NCI-H524 (cell line): ENCODE data around the gene DOCK8.
A peak's percentile ranks its signal among the peaks of the same experiment; 100 is the strongest.
"Not testable (repeated sequence)": the region's sequence is repeated elsewhere in the genome, so short reads cannot be mapped to it uniquely, and the experiment has no call there.

Experiments
- DNase-seq, 2 experiments: peaks; one replicate each; lab custom pipeline; 2025; lab: John Stamatoyannopoulos, UW

DOCK8 gene

GRCh38 chr9:224582-225520 lies 10.2 kb downstream of the DOCK8 start:
- DNase-seq, result peak; percentile 31 to 58

GRCh38 chr9:227860-228259 lies 13.2 kb downstream of the DOCK8 start:
- DNase-seq, result no peak

GRCh38 chr9:228929-229695 lies 14.4 kb downstream of the DOCK8 start:
- DNase-seq, result peak; percentile 11 to 72

- not testable (repeated sequence) for DNase-seq
Observed at GRCh38 chr9:231625-232024, 17.0 kb downstream of the DOCK8 start.

GRCh38 chr9:233708-234107 lies 19.0 kb downstream of the DOCK8 start:
- DNase-seq, result not testable (repeated sequence)

- no peak for DNase-seq
Observed at GRCh38 chr9:237141-237857, 22.6 kb downstream of the DOCK8 start.

- DNase-seq, result no peak
Observed at GRCh38 chr9:237858-238345, 23.2 kb downstream of the DOCK8 start.

GRCh38 chr9:242461-243080 lies 27.9 kb downstream of the DOCK8 start:
- DNase-seq, result no peak

GRCh38 chr9:248278-248961 lies 33.8 kb downstream of the DOCK8 start:
- no peak for DNase-seq

GRCh38 chr9:249025-249424 lies 34.4 kb downstream of the DOCK8 start:
- no peak for DNase-seq

- no peak for DNase-seq
Observed at GRCh38 chr9:250039-250438, 35.4 kb downstream of the DOCK8 start.

GRCh38 chr9:250625-251024 lies 36.0 kb downstream of the DOCK8 start:
- DNase-seq, result no peak

- no peak for DNase-seq
Observed at GRCh38 chr9:251398-251797, 36.7 kb downstream of the DOCK8 start.

GRCh38 chr9:253539-253938 lies 38.9 kb downstream of the DOCK8 start:
- DNase-seq, result no peak

- no peak for DNase-seq
Observed at GRCh38 chr9:254516-254915, 39.9 kb downstream of the DOCK8 start.

GRCh38 chr9:257957-258356 lies 43.3 kb downstream of the DOCK8 start:
- DNase-seq, result no peak

- no peak for DNase-seq
Observed at GRCh38 chr9:259405-260404, 45.0 kb downstream of the DOCK8 start.

- no peak for DNase-seq
Observed at GRCh38 chr9:264231-264630, 49.6 kb downstream of the DOCK8 start.

- DNase-seq, result no peak
Observed at GRCh38 chr9:265209-265870, 50.7 kb downstream of the DOCK8 start.
